Small intestine (tissue), 7 donors: ENCODE data around the gene KCNAB2. TPM values are rescaled to one million over a fixed set of nuclear protein-coding genes. Genes with fewer than 3 reads are reported as not detected.

ENCODE experiments used
- DNase-seq, 2 donors: peaks; one replicate each; pipeline versions ENCODE4 v3.0.0 to v3.0.0-alpha.2; 2013
- FAIRE-seq: peaks from 2 replicates; lab custom pipeline; 2012; peaks lifted over from hg19 to GRCh38; lab: Jason Lieb, UNC
- H3K27ac ChIP-seq, 3 donors: one replicate each; pipeline ENCODE4 v1.5.1; 2013; ENCODE audit warnings: low read length in 2 of 3, mild to moderate bottlenecking in 2 of 3, control low read depth in 1 of 3, inconsistent platforms in 1 of 3, low read depth in 1 of 3, moderate library complexity in 1 of 3
- H3K27me3 ChIP-seq, 3 donors: one replicate each; pipeline ENCODE4 v1.6.1; 2013; ENCODE audit warnings: low read length in 3 of 3, inconsistent platforms in 1 of 3; ENCODE audit not compliant: control insufficient read depth in 3 of 3, insufficient read depth in 3 of 3
- H3K36me3 ChIP-seq, 3 donors: one replicate each; pipeline ENCODE4 v1.6.1; 2013; ENCODE audit warnings: low read length in 3 of 3, inconsistent platforms in 1 of 3, low read depth in 1 of 3, mild to moderate bottlenecking in 1 of 3, moderate library complexity in 1 of 3; ENCODE audit not compliant: control insufficient read depth in 3 of 3, insufficient read depth in 2 of 3
- H3K4me1 ChIP-seq, 3 donors: one replicate each; pipeline ENCODE4 v1.6.1; 2013; ENCODE audit warnings: low read length in 2 of 3, inconsistent platforms in 1 of 3, low read depth in 1 of 3, mild to moderate bottlenecking in 1 of 3, moderate library complexity in 1 of 3; ENCODE audit not compliant: control insufficient read depth in 3 of 3, insufficient read depth in 2 of 3
- H3K4me3 ChIP-seq, 3 donors: one replicate each; pipeline ENCODE4 v1.5.1; 2013; ENCODE audit warnings: low read length in 3 of 3, control low read depth in 1 of 3, inconsistent platforms in 1 of 3, low read depth in 1 of 3, mild to moderate bottlenecking in 1 of 3, moderate library complexity in 1 of 3
- H3K9me3 ChIP-seq, 2 donors: one replicate each; pipeline ENCODE4 v1.6.1; 2013; ENCODE audit warnings: low read depth in 1 of 2, low read length in 1 of 2; ENCODE audit not compliant: control insufficient read depth in 2 of 2, insufficient read depth in 1 of 2
- WGBS, 3 donors: extraction: QIAGEN DNeasy Blood & Tissue Kit; methylation state at CpG; one replicate each; pipeline ENCODE4 v1.1.7; 2013; 5-methylcytosine and 5-hydroxymethylcytosine counted together
- polyA plus RNA-seq, 4 donors: library from polyadenylated mRNA; stranded (reverse) in 3 of 4; unstranded in 1 of 4; fragments of 200-250 nt in 3 of 4; fragments of 120-200 nt in 1 of 4; gene quantifications; one replicate each; pipeline versions ENCODE4 v1.2.1 to v1.2.3, GENCODE V29; 2013
- donor health status: healthy with polysubstance abuse.
- donor health status: control.
- donor health status: control.
- donor health status: Bipolar disorder and iron deficiency.
- donor health status: healthy.

The KCNAB2 gene
- polyA plus RNA-seq, 4 donors = 1.1 to 35.7 (median 5.3) TPM

DNA sequence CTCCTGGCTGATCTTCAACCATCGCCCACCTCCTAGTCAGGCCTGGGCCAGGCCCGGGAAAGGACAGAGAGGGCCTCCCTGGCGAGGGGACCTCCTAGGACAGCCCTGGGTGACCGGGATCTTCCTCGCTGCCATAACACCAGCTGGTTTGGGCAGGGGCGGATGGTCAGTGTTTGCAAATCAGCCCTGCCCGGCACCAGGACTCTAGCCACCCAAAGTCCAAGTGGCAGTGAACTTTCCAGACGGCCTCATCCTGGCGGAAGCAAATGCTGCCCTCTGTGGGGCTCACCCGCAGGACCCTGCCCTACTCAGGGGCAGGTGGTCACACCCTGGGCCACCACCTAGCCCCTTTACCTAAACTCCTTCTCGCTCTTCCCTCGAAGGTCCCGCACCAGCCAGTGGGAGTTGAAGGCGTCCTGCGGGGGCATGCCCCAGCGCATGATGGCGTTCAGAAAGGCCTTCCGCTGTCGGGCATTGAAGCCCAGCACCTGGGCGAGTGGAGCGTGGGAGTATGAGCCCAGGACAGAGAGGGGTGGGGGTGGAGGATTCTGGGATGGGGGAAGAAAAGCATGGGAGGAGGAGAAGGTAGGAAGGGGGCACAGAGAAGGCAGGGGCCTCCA, 79.2 kb downstream of the KCNAB2 start:
- peaks cover 0 to 3% (median 0%) of the 10 kb centered on the region in 3 donors for H3K4me1 ChIP-seq
- H3K27ac ChIP-seq = no peak overlapping the region
- FAIRE-seq = no peak
- no peaks in the 10 kb centered on the region for H3K27me3 ChIP-seq
- no peak overlapping the region for H3K4me3 ChIP-seq
- 83 to 87% (median 85%) methylated on average over 18 to 21 of the region's 21 CpGs for WGBS, 3 donors
- no peak for DNase-seq
- H3K36me3 ChIP-seq = no peaks in the 10 kb centered on the region
- no peaks in the 10 kb centered on the region for H3K9me3 ChIP-seq

GRCh38 chr1:6125366-6125765, 79.7 kb downstream of the KCNAB2 start:
- WGBS, 3 donors = 76 to 84% (median 77%) methylated on average over 15 of the region's 15 CpGs
- Histone ChIP-seq H3K27me3 (no peaks in the 10 kb centered on the region), H3K36me3 (no peaks in the 10 kb centered on the region), H3K9me3 (no peaks in the 10 kb centered on the region), H3K4me1 (peaks cover 0 to 3% (median 0%) of the 10 kb centered on the region in 3 donors), H3K27ac (no peak overlapping the region), H3K4me3 (no peak overlapping the region)
- FAIRE-seq (no peak), DNase-seq (no peak)

DNA sequence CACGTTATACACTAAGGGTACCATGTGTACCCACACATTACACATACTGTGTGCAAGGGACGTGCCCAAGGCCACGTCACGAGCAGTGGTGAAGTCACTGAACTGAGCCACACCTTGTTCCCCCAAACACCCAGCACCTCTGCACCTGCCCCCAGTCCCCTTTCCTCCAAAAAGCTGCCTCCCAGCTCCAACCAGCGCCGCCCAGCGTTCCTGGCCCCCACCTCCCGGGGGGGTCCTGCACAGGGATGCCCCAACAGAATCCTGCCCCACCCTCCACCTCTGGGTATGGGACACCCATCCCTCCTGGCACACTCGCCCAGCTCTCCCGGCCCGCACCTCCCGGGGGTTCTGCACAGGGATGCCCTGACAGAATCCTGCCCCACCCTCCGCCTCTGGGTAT, 80.3 kb downstream of the KCNAB2 start:
- Histone ChIP-seq H3K4me1 (peaks cover 0 to 3% (median 0%) of the 10 kb centered on the region in 3 donors), H3K36me3 (no peaks in the 10 kb centered on the region), H3K9me3 (no peaks in the 10 kb centered on the region), H3K27me3 (no peaks in the 10 kb centered on the region), H3K27ac (no peak overlapping the region), H3K4me3 (no peak overlapping the region)
- WGBS, 3 donors = 52 to 80% (median 54%) methylated on average over 10 to 13 of the region's 13 CpGs
- FAIRE-seq (no peak), DNase-seq (no peak)

- H3K27ac ChIP-seq = no peak overlapping the region
- DNase-seq (peak in 1 of 2 donors; percentile 19), FAIRE-seq (no peak)
- H3K4me1 ChIP-seq = peaks cover 0 to 3% (median 0%) of the 10 kb centered on the region in 3 donors
- H3K9me3 ChIP-seq = no peaks in the 10 kb centered on the region
- 54 to 83% (median 65%) methylated on average over 16 of the region's 16 CpGs for WGBS, 3 donors
- no peaks in the 10 kb centered on the region for H3K27me3 ChIP-seq
- H3K36me3 ChIP-seq = no peaks in the 10 kb centered on the region
- H3K4me3 ChIP-seq = no peak overlapping the region
Observed at GRCh38 chr1:6126521-6127067, 80.9 kb downstream of the KCNAB2 start.

DNA sequence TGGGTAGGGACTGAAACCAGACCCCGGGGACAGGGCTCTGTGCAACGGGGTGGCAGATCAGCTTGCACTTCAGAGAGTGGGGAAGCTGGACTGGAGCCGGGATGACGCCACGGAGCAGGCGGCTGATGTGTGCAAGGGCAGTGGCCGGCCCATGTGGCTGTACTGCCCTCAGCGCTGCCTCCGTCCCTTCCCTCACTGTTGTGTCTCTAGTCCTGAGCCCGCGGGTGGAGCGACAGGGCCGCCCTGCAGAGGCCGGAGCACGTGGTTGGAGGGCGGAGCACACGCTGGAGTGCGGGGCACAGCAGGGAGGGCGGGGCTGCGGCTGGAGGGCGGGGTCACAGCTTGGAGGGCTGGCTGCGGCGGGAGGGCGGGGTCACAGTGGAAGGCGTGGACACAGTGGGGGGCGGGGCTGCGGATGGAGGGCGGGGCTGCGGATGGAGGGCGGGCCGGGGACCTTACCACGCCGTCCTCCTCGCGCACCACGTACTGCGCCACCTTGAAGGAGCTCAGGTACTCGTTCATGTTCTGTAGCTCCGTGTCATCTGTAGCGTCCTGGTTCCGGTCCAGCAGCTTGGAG, 82.0 kb downstream of the KCNAB2 start:
- WGBS, 3 donors = 10 to 21% (median 12%) methylated on average over 27 to 41 of the region's 41 CpGs
- Histone ChIP-seq H3K27me3 (no peaks in the 10 kb centered on the region), H3K4me1 (peaks cover 0 to 3% (median 0%) of the 10 kb centered on the region in 3 donors), H3K27ac (no peak overlapping the region), H3K36me3 (no peaks in the 10 kb centered on the region), H3K9me3 (no peaks in the 10 kb centered on the region), H3K4me3 (no peak overlapping the region)
- FAIRE-seq (no peak), DNase-seq (peak; percentile 80 to 89)

GRCh38 chr1:6128276-6129081, 82.8 kb downstream of the KCNAB2 start:
- H3K4me1 ChIP-seq = peaks cover 0 to 3% (median 0%) of the 10 kb centered on the region in 3 donors
- H3K4me3 ChIP-seq = no peak overlapping the region
- H3K9me3 ChIP-seq = no peaks in the 10 kb centered on the region
- 90 to 96% (median 93%) methylated on average over 30 to 34 of the region's 34 CpGs for WGBS, 3 donors
- DNase-seq (no peak), FAIRE-seq (no peak)
- H3K27me3 ChIP-seq = no peaks in the 10 kb centered on the region
- H3K27ac ChIP-seq = no peak overlapping the region
- no peaks in the 10 kb centered on the region for H3K36me3 ChIP-seq

GRCh38 chr1:6129313-6129712, 83.6 kb downstream of the KCNAB2 start:
- no peaks in the 10 kb centered on the region for H3K36me3 ChIP-seq
- no peak overlapping the region for H3K27ac ChIP-seq
- no peak for FAIRE-seq
- DNase-seq = peak in 1 of 2 donors; percentile 19
- no peaks in the 10 kb centered on the region for H3K27me3 ChIP-seq
- H3K4me3 ChIP-seq = no peak overlapping the region
- peaks cover 0 to 3% (median 0%) of the 10 kb centered on the region in 3 donors for H3K4me1 ChIP-seq
- WGBS, 3 donors = 53 to 78% (median 64%) methylated on average over 9 of the region's 9 CpGs
- H3K9me3 ChIP-seq = no peaks in the 10 kb centered on the region

- Histone ChIP-seq H3K27ac (no peak overlapping the region), H3K27me3 (no peaks in the 10 kb centered on the region), H3K9me3 (no peaks in the 10 kb centered on the region), H3K36me3 (no peaks in the 10 kb centered on the region), H3K4me3 (no peak overlapping the region), H3K4me1 (peaks cover 0 to 3% (median 0%) of the 10 kb centered on the region in 3 donors)
- DNase-seq (no peak), FAIRE-seq (no peak)
- WGBS, 3 donors = 81 to 87% (median 83%) methylated on average over 11 of the region's 11 CpGs
Observed at GRCh38 chr1:6130036-6130435, 84.3 kb downstream of the KCNAB2 start.
